Tibial nerve (tissue), 4 donors: Measurements from ENCODE around the gene ACAD10.

Source experiments
- CTCF ChIP-seq, 5 experiments: fragments of 200-600 bp in 3 of 5; fragments of 450-650 bp in 2 of 5; sonication (generic) in 3 of 5; IDR thresholded peaks; one replicate each; pipeline ENCODE4 v1.5.1; 2016 to 2019; ENCODE audit warnings: antibody characterized with exemption in 5 of 5, mild to moderate bottlenecking in 3 of 5, moderate library complexity in 2 of 5
- EP300 ChIP-seq, 2 donors: sonication (generic); formaldehyde crosslinking; IDR thresholded peaks; one replicate each; pipeline ENCODE4 v1.6.1; 2017; ENCODE audit warnings: antibody characterized with exemption in 2 of 2, mild to moderate bottlenecking in 1 of 2
- POLR2A ChIP-seq, 2 donors: fragments of 450-650 bp; IDR thresholded peaks; one replicate each; pipeline ENCODE4 v1.6.1; 2017; ENCODE audit warnings: antibody characterized with exemption in 2 of 2, mild to moderate bottlenecking in 2 of 2, moderate library complexity in 2 of 2

- TF ChIP-seq CTCF (IDR thresholded peaks at IDR 0.05) (no peak), POLR2A (IDR thresholded peaks at IDR 0.05) (no peak), EP300 (IDR thresholded peaks at IDR 0.05) (no peak)
Measured at GRCh38 chr12:111798182-111798581, 112.3 kb downstream of the ACAD10 start.
